ENCODE measurements around the gene ITPR3.

ITPR3 gene

DNA sequence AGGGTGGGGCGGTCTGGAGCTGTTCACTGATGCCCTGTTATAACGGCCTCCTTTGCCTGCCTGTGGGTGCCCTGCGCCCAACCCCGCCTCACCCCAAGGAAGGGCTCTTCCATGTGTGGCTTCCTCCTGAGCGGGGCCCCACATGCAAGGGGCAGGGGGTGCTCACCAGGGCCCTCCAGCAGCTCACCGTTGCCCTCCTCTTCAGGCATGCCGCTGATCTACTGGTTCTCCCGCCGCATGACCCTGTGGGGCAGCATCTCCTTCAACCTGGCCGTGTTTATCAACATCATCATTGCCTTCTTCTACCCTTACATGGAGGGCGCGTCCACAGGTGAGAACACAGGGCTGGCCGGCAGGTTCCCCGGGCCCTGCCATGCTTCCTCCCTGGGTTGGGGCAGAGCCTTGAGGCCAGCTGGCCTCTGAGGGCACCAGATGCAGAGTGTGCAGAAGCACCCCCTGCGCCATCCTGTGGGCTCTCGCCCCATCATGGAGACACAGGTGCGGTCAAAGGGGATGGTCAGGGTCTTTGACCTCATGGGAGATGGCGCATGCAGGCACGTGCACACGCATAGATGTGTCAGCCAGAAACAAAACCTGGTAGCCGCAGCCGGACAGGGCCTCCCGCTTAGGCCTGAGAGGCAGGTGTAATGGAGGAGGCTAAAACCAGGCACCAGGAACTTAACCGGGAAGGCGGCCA is 67.5 kb downstream of the ITPR3 start:
- DNase-seq, result no peak

DNA sequence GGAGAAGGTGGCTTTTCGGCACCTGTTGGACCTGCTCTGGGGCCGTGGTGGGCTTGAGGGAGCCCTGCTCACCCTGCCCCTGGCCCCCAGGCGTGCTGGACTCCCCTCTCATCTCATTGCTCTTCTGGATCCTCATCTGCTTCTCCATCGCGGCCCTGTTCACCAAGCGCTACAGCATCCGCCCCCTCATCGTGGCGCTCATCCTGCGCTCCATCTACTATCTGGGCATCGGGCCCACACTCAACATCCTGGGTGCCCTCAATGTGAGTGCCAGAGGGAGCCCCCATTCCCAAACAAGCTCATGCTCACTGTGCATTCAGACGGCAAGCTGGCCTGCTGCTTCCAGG is 68.0 kb downstream of the ITPR3 start:
- DNase-seq, result no peak

- no peak for DNase-seq
Measured at GRCh38 chr6:33689879-33690278, 68.8 kb downstream of the ITPR3 start.

DNA sequence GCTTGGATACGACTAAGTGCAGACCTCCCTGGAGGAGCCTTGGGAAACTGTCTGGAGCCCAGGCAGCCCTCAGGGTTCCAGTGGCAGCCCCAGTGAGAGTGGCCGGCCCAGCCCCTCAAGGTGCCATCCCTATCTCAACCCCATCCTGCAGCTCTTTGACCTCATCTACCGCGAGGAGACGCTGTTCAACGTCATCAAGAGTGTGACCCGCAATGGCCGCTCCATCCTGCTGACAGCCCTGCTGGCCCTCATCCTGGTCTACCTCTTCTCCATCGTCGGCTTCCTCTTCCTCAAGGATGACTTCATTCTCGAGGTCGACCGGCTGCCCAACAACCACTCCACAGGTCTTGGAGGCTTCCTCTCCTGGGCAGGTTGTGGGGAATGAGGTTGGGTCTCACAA is 69.6 kb downstream of the ITPR3 start:
- DNase-seq, result no peak

DNA sequence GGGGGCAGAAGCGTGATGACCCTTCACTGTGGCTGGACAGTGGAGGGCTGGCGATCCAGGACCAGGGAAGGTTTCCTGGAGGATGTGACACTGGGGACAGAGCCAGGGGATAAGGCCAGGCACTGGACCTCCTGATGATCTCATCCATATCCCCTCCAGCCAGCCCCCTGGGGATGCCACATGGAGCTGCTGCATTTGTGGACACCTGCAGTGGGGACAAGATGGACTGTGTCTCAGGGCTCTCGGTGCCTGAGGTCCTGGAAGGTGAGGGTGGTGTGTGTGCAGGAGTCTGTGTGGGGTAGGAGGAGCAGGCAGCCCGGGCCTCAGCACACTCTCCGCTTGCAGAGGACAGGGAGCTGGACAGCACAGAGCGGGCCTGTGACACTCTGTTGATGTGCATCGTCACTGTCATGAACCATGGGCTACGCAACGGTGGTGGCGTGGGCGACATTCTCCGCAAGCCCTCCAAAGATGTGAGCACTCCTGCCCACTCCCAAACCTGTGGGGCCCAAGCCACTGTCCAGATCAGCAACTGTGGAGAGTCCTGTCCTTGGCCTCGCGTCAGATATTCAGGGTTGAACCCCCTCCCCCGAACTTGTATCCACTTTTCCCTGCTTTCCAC is 70.4 kb downstream of the ITPR3 start:
- no peak for DNase-seq

GRCh38 chr6:33692078-33692759 is 71.1 kb downstream of the ITPR3 start:
- no peak for DNase-seq

DNA sequence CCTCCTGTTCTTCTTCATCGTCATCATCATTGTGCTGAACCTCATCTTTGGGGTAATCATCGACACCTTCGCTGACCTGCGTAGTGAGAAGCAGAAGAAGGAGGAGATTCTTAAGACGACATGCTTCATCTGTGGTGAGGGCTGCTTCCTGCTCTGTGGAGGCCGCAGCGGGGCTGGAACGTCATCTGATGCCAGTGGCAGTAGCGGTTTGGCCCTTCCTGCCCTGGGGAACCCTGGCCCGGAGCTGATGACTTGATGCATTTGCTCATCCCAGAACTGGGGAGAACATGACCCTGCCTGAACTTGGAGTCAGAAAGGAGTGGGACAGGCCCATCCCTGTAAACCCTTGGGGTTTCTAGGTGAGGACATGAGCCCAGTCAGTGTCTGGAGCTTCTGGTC is 71.6 kb downstream of the ITPR3 start:
- peak; percentile 82 for DNase-seq

- DNase-seq, result no peak
Measured at GRCh38 chr6:33693186-33694105, 72.3 kb downstream of the ITPR3 start.

- peak; percentile 84 for DNase-seq
Measured at GRCh38 chr6:33694401-33694931, 73.3 kb downstream of the ITPR3 start.

DNA sequence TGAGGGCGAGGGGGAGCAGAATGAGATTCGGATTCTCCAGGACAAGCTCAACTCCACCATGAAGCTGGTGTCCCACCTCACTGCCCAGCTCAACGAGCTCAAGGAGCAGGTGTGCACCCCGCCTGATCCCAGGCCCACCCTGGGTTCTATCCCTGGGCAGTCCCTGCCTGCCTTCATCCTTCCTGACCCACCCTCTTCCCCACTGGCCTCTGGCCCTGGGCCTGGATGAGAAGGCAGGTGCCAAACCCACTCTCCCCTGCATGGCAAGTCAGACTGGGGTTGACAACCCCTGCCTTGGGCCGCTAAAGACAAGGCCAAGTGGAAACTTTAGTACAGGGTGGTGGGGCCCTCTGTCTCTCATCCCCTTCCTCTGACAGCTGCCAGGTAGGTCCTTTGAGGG is 73.9 kb downstream of the ITPR3 start:
- no peak for DNase-seq

- DNase-seq, result no peak
Measured at GRCh38 chr6:33695451-33695887, 74.3 kb downstream of the ITPR3 start.

- no peak for DNase-seq
Measured at GRCh38 chr6:33696076-33696475, 75.0 kb downstream of the ITPR3 start.

DNA sequence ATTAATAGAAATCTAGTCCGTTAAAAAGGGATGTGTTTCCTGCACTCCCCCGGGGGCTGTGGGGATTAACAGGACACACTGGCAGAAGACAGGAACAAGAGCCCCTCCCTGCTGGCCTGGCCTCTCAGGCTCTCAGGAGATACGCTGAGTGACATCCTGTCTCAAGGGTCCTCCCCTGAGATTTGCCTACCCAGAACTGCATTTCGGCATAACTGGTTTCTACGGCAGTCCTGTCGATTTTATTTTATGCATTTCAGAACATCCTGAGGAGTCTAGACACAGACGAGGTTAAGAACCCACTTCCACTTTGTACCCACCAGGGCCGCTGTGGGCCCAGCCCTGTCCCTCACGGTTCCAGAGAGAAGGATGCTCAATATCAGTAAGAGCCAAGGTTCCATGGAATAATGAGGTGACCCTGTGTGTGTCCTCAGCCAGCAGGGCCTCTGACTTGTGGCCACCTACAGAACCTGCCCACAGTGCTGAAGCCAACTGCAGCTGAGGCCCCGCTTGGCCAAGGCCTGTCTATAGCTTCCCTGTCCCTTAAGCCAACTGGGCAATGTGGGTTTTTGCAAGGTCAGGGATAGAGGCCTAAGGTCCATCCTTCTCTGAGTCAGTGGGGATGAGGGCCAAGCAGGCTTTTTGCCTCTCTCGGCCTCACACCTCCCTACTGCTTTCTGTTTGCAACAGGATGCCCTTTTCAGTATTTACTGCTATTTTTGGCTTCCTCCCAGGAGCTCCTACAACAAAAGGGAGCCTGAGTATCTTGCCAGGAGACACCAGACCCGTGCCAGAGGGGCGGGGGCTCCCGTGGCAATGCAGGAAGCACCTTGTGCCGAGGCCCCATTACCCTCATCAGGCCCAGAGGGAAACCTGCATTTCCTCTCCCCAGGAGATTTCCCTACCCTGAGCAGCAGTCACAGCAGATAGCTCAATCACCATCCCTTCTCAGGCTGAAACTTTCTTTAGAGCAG is 75.7 kb downstream of the ITPR3 start:
- DNase-seq, result peak; percentile 35

DNA sequence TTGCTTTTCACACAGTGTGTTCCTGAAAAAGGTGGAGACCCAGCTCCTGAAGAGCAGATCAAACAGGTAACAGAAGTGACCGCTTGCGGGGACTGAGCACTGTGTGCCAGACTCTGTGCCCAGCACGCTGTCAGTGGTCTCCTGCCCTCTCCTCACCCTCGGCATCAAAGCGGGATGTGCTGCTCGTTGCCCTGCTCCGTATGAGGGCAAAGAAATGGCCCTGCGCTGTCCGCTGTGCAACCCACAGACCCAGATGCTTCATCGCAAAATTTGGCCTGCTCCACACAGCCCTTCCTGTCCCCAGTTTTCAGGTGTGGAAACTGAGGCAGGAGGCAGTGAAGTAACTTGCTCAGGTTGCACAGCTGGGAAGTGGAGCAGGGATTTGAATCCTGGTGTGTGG is 76.7 kb downstream of the ITPR3 start:
- DNase-seq, result no peak

- DNase-seq, result no peak
Measured at GRCh38 chr6:33698494-33698893, 77.4 kb downstream of the ITPR3 start.

DNA sequence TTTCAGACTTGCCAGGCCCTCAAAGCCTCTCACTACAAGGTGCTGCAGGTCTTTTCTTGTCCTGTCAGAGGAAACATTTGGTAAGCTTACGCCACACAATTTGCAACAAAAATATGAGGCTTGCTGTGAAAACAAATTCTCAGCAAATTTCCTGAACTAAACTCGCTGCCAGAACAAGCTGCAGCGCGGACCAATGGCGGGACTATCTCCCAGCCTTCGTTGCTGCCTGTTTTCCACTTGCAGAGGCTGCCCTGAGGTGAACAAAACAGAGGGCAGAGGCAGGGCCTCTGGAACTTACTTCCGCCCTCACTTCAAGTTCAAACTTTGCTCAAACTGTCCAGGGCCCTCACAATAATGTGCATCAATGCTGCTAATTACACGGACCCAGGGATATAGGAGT is 78.0 kb downstream of the ITPR3 start:
- no peak for DNase-seq

- no peak for DNase-seq
Measured at GRCh38 chr6:33699739-33700138, 78.6 kb downstream of the ITPR3 start.

DNA sequence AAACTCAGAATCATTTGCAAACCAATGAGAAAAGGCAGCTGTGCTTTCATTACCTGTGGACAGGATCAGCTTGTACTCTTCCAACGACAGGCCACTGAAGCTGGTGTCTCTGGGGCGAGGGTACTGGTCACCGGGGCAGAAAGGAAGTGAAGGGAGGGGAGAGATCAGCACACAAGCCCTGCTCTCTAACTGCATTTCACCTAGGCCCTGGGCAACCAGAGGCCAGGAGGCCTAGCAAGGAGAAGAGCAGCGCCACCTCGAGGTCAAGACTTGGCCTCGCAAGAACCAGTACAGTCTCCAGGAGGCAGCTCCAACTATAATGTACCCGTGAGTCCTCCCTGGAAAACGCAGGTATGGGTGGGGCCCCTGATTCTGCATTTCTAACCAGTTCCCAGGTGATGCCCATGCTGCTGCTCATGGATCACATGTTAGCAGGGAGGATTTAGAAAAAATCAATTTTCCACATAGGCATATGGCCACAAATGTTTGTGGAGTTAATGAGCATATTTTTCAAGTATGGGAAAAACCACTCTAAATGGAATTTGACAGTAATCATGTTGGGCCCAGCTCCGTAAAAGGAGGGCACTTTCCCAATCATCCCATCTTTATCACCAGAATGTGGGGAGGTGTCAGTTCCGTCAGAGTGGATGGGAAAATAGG is 79.4 kb downstream of the ITPR3 start:
- DNase-seq, result peak; percentile 77

DNA sequence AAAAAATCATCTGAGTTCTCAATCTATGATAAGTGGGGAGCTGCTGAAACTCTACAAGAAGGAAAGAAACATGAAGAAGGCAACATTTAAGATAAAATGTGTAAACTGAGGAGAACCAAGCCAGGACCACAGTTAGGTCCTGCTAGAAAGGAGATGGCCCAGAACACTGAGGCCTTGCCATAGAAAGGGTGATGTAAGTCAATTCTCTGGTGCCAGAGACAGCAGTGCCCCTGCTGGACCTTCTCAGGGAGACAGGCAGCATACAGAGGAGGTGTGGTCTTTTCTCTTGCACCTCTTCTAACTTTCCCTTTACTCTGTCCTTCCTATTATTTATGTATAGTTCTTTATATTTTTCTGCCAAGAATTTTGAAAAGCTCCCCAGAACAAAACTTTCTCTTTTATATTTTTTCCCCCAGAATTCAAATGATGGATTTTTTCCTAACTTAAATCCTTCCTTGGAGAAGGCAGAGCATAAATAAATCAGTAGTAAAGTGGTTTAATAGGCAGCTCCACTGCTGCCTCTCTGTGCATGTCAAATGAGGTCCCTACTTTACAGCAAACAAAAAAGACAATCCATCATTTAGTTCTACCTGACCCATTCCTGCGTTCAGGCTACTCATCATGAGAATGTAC is 81.3 kb downstream of the ITPR3 start:
- DNase-seq, result peak; percentile 49

- no peak for DNase-seq
Measured at GRCh38 chr6:33704215-33705066, 83.3 kb downstream of the ITPR3 start.
